Activated CD8-positive, alpha-beta memory T cell treated with anti-CD3 and anti-CD28 coated beads for 36 hours (primary cell): Measurements from ENCODE around the gene SCAP. TPM values are rescaled to one million over a fixed set of nuclear protein-coding genes. Genes with fewer than 3 reads are reported as not detected.
"Not testable (repeated sequence)": the region's sequence is repeated elsewhere in the genome, so short reads cannot be mapped to it uniquely, and the experiment has no call there.

Experiments
- CTCF ChIA-PET: fragments of 350-600 bp; sonication (Branson Sonifier 250); formaldehyde crosslinking; loops from one replicate; lab custom pipeline; 2021; ENCODE audit warnings: antibody characterized with exemption; lab: Charles Lee
- POLR2A ChIA-PET: fragments of 350-600 bp; sonication (Branson Sonifier 250); formaldehyde crosslinking; loops from one replicate; lab custom pipeline; 2021; ENCODE audit warnings: antibody characterized with exemption; lab: Charles Lee
- total RNA-seq, 2 experiments: library from RNA; stranded (reverse); gene quantifications; one replicate each; pipeline ENCODE4 v1.2.3, GENCODE V29; 2021

Gene SCAP
- total RNA-seq, 2 experiments from 2014 or later: 72.5 to 72.7 TPM

GRCh38 chr3:47491186-47491585 is 15.4 kb upstream of the SCAP start:
- ChIA-PET CTCF (no interaction called here), POLR2A (no interaction called here)

DNA sequence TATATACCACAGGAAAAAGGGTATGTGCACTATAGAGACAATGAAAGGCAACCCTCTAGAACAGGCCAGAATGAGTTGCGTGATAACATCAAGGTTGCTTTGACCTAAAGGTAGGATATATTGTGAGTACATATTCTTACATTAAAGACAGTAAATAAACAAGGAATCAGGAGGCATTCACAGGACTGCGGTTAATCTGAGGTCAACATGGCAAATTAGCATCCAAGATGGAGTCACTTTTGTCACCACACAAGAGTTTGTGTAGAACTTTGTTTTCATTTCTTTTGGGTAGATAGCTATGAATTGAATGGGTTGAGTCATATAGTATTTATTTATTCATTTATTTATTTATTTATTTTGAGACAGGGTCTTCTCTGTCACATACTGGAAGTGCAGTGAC is 11.5 kb upstream of the SCAP start:
- ChIA-PET POLR2A (no interaction called here), CTCF (no interaction called here)

DNA sequence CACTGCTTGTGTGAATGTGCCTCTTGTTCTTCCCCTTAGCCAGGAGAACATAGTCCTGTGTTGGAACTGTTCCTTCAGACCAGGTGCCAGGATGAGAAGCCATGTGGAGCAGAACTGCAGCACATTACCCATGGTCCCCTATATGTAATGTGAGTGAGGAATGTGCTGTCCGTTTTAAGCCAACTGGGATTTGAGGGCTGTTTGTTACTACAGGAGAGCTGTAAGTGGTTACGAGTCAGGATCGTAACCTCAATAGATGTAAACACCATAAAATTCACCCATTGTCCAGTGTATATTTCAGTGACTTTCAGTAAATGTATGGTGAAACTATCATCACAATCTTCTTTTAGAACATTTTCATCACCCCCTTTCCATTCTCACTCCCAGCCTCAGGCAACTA is 10.1 kb upstream of the SCAP start:
- CTCF ChIA-PET: no interaction called here
- POLR2A ChIA-PET: no interaction called here

- CTCF ChIA-PET: interaction anchor here (1.3 kb wide), 1 partner anchor 20 kb away, joined by 3 read pairs; no protein-coding TSS in a partner anchor
These were observed 6.6 kb upstream of the SCAP start for GRCh38 chr3:47482366-47482765.

GRCh38 chr3:47481763-47482162 is 6.0 kb upstream of the SCAP start:
- CTCF ChIA-PET: interaction anchor here (1.3 kb wide), 1 partner anchor 19 kb away, joined by 3 read pairs; no protein-coding TSS in a partner anchor
- POLR2A ChIA-PET: not testable (repeated sequence)

More at GRCh38 chr3:47482366-47482765, 6.6 kb upstream of the SCAP start:
- POLR2A ChIA-PET: no interaction called here

DNA sequence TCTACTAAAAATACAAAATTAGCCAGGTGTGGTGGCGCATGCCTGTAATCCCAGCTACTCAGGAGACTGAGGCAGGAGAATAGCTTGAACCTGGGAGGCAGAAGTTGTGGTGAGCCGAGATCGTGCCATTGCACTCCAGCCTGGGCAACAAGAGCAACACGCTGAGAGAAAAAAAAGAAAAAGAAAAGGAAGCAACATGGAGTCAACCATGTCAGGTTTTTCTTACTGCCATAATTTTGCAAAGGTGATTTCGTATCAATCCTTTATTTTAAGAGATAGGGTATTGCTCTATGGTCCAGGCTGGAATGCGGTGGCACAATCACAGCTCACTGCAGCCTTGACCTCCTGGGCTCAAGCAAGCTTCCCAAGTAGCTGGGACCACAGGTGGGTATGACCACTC is 4.5 kb upstream of the SCAP start:
- POLR2A ChIA-PET, CTCF ChIA-PET: not testable (repeated sequence)

DNA sequence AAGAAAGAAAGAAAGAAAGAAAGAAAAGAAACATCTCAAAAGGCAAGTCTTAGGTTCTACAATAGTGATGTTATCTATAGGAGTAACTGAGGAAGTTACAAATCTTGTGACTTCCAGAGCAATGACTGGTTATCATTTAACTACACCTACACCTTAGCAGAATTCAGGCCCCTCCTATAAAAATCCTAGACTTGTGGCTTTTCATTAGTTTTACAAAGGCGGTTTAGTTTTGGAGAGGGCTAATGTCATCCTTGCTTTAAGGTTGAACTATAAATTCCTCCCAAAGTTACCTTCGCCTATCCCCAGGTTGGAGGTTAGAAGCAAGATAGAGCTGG is 4.1 kb upstream of the SCAP start:
- CTCF ChIA-PET: no interaction called here
- POLR2A ChIA-PET: no interaction called here

DNA sequence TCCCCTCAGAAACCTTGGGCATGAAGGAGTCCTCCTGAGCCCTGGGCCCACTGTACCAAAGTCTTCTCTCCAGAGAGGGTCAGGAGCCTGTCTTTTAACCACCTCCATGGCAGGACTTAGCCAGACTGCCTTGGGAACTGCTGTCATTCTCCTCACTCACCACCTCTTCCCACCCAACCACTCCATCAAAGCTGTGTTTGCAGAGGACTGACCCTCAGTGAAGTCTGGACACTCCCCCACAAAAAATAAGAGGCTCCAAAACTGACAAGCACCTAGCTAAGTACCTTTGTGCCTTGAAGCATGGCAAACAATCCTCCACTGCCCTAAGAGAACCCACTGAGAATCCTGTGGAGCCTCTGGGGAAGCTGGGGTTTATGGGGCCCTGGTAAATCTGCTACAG is 2.3 kb upstream of the SCAP start:
- POLR2A ChIA-PET: interaction anchor here (0.7 kb wide), 1 partner anchor 347 kb away, joined by 4 read pairs; no protein-coding TSS in a partner anchor
- CTCF ChIA-PET: no interaction called here

- ChIA-PET CTCF (interaction anchor here (0.7 to 3.0 kb wide), 2 partner anchors 31 to 56 kb away, joined by 3 to 35 read pairs; no protein-coding TSS in a partner anchor), POLR2A (interaction anchor here (0.8 to 1.1 kb wide), 2 partner anchors 56 to 96 kb away, joined by 3 to 4 read pairs; partner anchors contain the start of gene PTPN23)
These were observed 981 bp upstream of the SCAP start for GRCh38 chr3:47476644-47477199.

DNA sequence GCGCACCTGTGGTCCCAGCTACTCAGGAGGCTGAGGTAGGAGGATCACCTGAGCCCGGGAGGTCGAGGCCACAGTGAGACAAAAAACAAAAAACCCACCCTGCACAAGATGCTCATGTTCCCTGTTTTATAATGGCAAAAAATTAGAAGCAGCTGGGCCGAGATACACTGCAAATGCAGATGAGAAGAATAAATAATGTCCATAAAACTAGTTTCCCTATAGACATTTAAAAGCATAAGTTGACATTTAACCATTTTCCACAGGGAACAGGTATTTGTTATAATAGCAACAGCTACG is 537 bp upstream of the SCAP start:
- POLR2A ChIA-PET: interaction anchor here (0.8 to 1.1 kb wide), 2 partner anchors 55 to 96 kb away, joined by 3 to 4 read pairs; partner anchors contain the start of gene PTPN23
- CTCF ChIA-PET: interaction anchor here (0.7 to 3.0 kb wide), 3 partner anchors 30 to 55 kb away, joined by 3 to 35 read pairs (median 6); no protein-coding TSS in a partner anchor

- CTCF ChIA-PET: interaction anchor here (0.8 to 3.0 kb wide), 4 partner anchors 51 to 314 kb away, joined by 3 to 35 read pairs (median 4); partner anchors contain the start of gene PTPN23
- POLR2A ChIA-PET: no interaction called here
These were observed 642 bp downstream of the SCAP start for GRCh38 chr3:47475029-47475569.

- CTCF ChIA-PET: interaction anchor here (1.0 kb wide), 2 partner anchors 9 to 52 kb away, joined by 3 read pairs; no protein-coding TSS in a partner anchor
- POLR2A ChIA-PET: no interaction called here
These were observed 2.4 kb downstream of the SCAP start for GRCh38 chr3:47473391-47473790.

DNA sequence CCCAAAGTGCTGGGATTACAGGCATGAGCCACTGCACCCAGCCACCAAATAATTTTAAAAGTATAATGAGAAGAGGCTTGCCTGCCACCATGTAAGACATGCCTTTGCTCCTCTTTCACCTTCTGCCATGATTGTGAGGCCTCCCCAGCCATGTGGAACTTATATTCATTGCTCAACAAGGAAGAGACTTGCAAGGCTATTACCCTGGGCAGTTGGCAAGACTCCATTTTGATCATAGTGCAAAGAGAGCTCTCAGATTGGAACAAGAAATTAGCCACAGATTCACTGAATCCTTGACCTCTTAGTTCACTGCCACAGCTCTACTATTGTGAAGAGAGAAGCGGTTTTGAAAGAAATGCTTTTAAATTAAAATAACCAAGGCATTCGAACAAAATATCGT is 6.1 kb downstream of the SCAP start:
- ChIA-PET POLR2A (no interaction called here), CTCF (interaction anchor here (3.1 kb wide), 1 partner anchor 48 kb away, joined by 7 read pairs; no protein-coding TSS in a partner anchor)

DNA sequence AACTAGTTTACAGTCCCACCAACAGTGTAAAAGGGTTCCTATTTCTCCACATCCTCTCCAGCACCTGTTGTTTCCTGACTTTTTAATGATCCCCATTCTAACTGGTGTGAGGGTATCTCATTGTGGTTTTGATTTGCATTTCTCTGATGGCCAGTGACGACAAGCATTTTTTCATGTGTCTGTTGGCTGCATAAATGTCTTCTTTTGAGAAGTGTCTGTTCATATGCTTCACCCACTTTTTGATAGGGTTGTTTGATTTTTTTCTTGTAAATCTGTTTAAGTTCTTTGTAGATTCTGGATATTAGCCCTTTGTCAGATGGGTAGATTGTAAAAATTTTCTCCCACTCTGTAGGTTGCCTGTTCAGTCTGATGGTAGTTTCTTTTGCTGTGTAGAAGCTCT is 7.4 kb downstream of the SCAP start:
- CTCF ChIA-PET, POLR2A ChIA-PET: not testable (repeated sequence)

DNA sequence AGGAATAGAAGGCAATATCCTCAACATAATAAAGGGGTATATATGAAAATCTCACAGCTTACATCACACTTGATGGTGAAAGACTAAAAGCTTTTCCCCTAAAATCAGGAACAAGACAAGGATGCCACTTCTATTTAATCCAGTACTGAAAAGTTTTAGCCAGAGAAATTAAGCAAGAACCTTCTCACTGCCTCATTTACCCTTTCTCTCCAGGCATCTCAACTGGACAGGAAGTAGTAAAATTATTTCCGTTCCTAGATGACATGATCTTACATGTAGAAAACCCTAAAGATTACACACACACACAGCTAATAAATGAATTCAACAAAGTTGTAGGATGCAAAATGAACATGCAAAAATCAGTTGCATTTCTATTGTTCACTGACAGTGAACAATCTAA is 11.2 kb downstream of the SCAP start:
- POLR2A ChIA-PET: interaction anchor here (0.6 kb wide), 1 partner anchor 18 kb away, joined by 7 read pairs; no protein-coding TSS in a partner anchor

GRCh38 chr3:47459534-47460085 is 16.1 kb downstream of the SCAP start:
- POLR2A ChIA-PET: not testable (repeated sequence)
- CTCF ChIA-PET: interaction anchor here (0.7 kb wide), 1 partner anchor 39 kb away, joined by 3 read pairs; no protein-coding TSS in a partner anchor

More for the DNA sequence above, 11.2 kb downstream of the SCAP start:
- CTCF ChIA-PET: interaction anchor here (0.8 kb wide), 1 partner anchor 9 kb away, joined by 3 read pairs; no protein-coding TSS in a partner anchor

GRCh38 chr3:47456984-47457383 is 18.8 kb downstream of the SCAP start:
- ChIA-PET CTCF (no interaction called here), POLR2A (no interaction called here)

DNA sequence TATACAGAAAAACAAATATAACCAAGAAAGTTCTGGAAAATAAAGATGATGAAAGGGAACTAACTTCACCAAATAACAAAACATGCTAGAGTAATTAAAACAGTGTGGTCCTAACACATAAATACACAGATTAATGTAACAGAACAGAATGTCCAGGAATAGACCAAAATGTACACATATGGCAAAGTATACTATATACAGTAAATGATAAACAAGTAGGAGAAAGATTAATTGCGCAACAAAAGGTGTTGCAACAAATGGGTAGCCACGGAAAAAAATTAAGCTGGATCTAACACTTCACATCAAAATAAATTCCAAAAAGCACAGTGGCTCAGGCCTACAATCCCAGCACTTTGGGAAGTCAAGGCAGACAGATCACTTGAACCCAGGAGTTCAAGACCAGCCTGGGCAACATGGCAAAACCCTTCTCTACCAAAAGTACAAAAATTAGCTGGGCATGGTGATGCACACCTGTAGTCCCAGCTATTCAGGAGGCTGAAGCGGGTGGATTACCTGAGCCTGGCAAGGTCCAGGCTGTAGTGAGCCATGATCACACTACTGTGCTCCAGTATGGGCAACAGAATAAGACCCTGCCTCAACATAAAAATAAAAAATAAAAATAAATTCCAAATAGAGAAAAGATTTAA is 19.8 kb downstream of the SCAP start:
- CTCF ChIA-PET: interaction anchor here (0.8 kb wide), 1 partner anchor 721 kb away, joined by 3 read pairs; no protein-coding TSS in a partner anchor
- POLR2A ChIA-PET: no interaction called here

DNA sequence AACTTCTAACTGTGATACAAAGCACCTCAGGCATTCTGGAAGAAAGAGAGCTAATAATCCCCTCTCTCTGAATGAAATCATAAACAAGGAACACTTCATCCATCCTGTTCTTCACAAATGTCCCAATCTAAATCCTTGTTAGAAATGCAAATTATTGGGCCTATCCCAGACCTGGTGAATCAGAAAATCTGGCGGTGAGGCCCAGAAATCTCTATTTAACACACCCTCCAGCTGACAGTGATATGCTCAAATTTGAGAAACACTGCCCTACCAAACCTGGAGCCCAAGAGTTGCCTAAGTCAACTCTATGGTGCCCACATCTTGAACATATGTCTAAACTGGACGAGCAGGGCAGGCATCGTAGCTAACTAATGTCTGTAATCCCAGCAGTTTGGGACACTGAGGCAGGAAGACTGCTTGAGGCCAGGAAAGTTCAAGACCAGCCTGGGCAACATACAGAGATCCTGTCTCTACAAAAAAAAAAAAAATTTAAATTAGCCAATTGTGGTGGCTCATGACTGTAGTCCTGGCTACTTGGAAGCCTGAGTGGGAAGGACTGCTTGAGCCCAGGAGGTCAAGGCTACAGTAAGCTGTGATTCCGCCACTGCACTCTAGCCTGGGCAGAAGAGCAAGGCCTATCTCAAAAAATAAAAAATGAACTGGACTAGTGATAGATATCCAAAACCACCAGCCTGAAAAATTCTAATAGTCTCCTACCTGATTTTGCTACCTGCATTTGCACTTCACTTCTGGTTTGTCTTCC is 23.1 kb downstream of the SCAP start:
- ChIA-PET CTCF (no interaction called here), POLR2A (no interaction called here)
